GM12878 (cell line): ENCODE measurements around the gene KLF6. TPM values are rescaled to one million over a fixed set of nuclear protein-coding genes. Genes with fewer than 3 reads are reported as not detected.

Source experiments
- ATAC-seq: fragments of 200-7000 bp; cut with Tn5 transposase; 3 replicates; pipeline ENCODE4 v1.9.1; 2020; ENCODE audit warnings: mild to moderate bottlenecking, moderate library complexity
- BruUV-seq: library from RNA; stranded (reverse); fragments of 400-500 nt; replicated peaks from 2 replicates; lab custom pipeline; 2021; lab: Mats Ljungman, UMichigan
- CTCF ChIA-PET: fragments of 300-600 bp; sonication (Branson Sonifier 250); formaldehyde crosslinking; extraction: SDS; loops from one replicate; lab custom pipeline; 2021; ENCODE audit warnings: inconsistent platforms; lab: Yijun Ruan, JAX
- POLR2A ChIA-PET: fragments of 350-600 bp; formaldehyde crosslinking; extraction: SDS; loops from one replicate; lab custom pipeline; 2021; ENCODE audit warnings: inconsistent platforms; lab: Charles Lee
- RAD21 ChIA-PET: fragments of 300-600 bp; sonication (Branson Sonifier 250); formaldehyde crosslinking; loops from one replicate; lab custom pipeline; 2023; ENCODE audit warnings: antibody characterized with exemption; ENCODE audit not compliant: unreplicated experiment; lab: Charles Lee
- SMC1A ChIA-PET: fragments of 300-600 bp; sonication (Branson Sonifier 250); formaldehyde crosslinking; loops from one replicate; lab custom pipeline; 2023; ENCODE audit not compliant: unreplicated experiment, uncharacterized antibody; lab: Charles Lee
- DNase-seq: peaks from one replicate; pipeline ENCODE4 v3.0.0-alpha.2; 2011; ENCODE audit warnings: low read depth, low spot score
- FAIRE-seq: peaks from 3 replicates; lab custom pipeline; 2011; peaks lifted over from hg19 to GRCh38; lab: Jason Lieb, UNC
- H2AFZ ChIP-seq: 2 replicates; pipeline ENCODE4 v1.6.0; 2011; ENCODE audit warnings: low read depth, low read length, control low read depth; ENCODE audit not compliant: control insufficient read depth
- H3K27ac ChIP-seq: 2 replicates; pipeline ENCODE4 v1.5.1; 2011; ENCODE audit warnings: control low read depth; ENCODE audit not compliant: control insufficient read depth, insufficient read depth
- H3K27me3 ChIP-seq, 2 experiments: replicated peaks in 1 of 2; 2 replicates each; pipeline versions ENCODE4 v1.6.0 to v1.6.1; 2011; ENCODE audit warnings: low read length in 1 of 2; ENCODE audit not compliant: control insufficient read depth in 2 of 2, insufficient read depth in 2 of 2
- H3K36me3 ChIP-seq, 2 experiments: 2 replicates each; pipeline ENCODE4 v1.5.1; 2011; ENCODE audit warnings: low read length in 1 of 2; ENCODE audit not compliant: control insufficient read depth in 2 of 2, insufficient read depth in 2 of 2
- H3K4me1 ChIP-seq: 2 replicates; pipeline ENCODE4 v1.6.1; 2011; ENCODE audit warnings: mild to moderate bottlenecking, low read length, moderate library complexity, mixed read lengths; ENCODE audit not compliant: control insufficient read depth, insufficient read depth
- H3K4me2 ChIP-seq: 2 replicates; pipeline ENCODE4 v1.6.0; 2011; ENCODE audit warnings: control low read depth; ENCODE audit not compliant: control insufficient read depth, insufficient read depth
- H3K4me3 ChIP-seq: fragments of 200-600 bp; sonication (generic); 2 replicates; pipeline ENCODE4 v1.5.1; 2016
- H3K79me2 ChIP-seq: 2 replicates; pipeline ENCODE4 v1.6.0; 2011; ENCODE audit warnings: low read length; ENCODE audit not compliant: control insufficient read depth, insufficient read depth
- H3K9ac ChIP-seq: 2 replicates; pipeline ENCODE4 v1.8.0; 2011; ENCODE audit warnings: low read length, control low read depth, mixed read lengths; ENCODE audit not compliant: control insufficient read depth, insufficient read depth
- H3K9me3 ChIP-seq: replicated peaks from 3 replicates; pipeline ENCODE4 v1.5.1; 2011; ENCODE audit warnings: mild to moderate bottlenecking, low read length; ENCODE audit not compliant: control insufficient read depth, insufficient read depth
- H4K20me1 ChIP-seq: 2 replicates; pipeline ENCODE4 v1.6.0; 2011; ENCODE audit not compliant: control insufficient read depth, insufficient read depth
- ASH2L ChIP-seq: fragments of 300-600, 200-600 bp; sonication (generic); IDR thresholded peaks from 2 replicates; pipeline ENCODE4 v1.6.1; 2017; ENCODE audit warnings: low read depth, mild to moderate bottlenecking, borderline replicate concordance
- BHLHE40 ChIP-seq, 2 experiments: fragments of 450-650 bp in 1 of 2; IDR thresholded peaks; 2 replicates each; pipeline ENCODE4 v1.6.1; 2011 to 2017; ENCODE audit warnings: low read depth in 2 of 2, borderline replicate concordance in 1 of 2, improper control_type of control experiment in 1 of 2, low read length in 1 of 2, mild to moderate bottlenecking in 1 of 2
- CBX3 ChIP-seq: fragments of 200-600 bp; sonication (generic); IDR thresholded peaks from 2 replicates; pipeline ENCODE4 v1.6.1; 2016; ENCODE audit warnings: low read depth, borderline replicate concordance
- MTA2 ChIP-seq: fragments of 450-650 bp; IDR thresholded peaks from 2 replicates; pipeline ENCODE4 v1.6.1; 2016; ENCODE audit warnings: low read depth, mild to moderate bottlenecking, moderate library complexity
- NFYA ChIP-seq: IDR thresholded peaks from 2 replicates; pipeline ENCODE4 v1.6.1; 2011; ENCODE audit warnings: low read depth, mild to moderate bottlenecking, low read length, improper control_type of control experiment, borderline replicate concordance
- POLR2AphosphoS2 ChIP-seq: IDR thresholded peaks from 2 replicates; pipeline ENCODE4 v1.6.1; 2011; ENCODE audit warnings: low read depth, mild to moderate bottlenecking, low read length, improper control_type of control experiment, moderate library complexity
- SMARCA5 ChIP-seq: fragments of 450-650 bp; IDR thresholded peaks from 2 replicates; pipeline ENCODE4 v1.6.1; 2017; ENCODE audit warnings: mild to moderate bottlenecking
- SP1 ChIP-seq: IDR thresholded peaks from one replicate; pipeline ENCODE4 v1.6.1; 2011; ENCODE audit warnings: low read depth, low read length
- SPI1 ChIP-seq: IDR thresholded peaks from 2 replicates; pipeline ENCODE4 v1.6.1; 2011; ENCODE audit warnings: low read depth, mild to moderate bottlenecking, low read length, moderate library complexity, borderline replicate concordance; ENCODE audit not compliant: insufficient read depth
- SRF ChIP-seq, 2 experiments: IDR thresholded peaks; 2 replicates each; pipeline ENCODE4 v1.6.1; 2011; ENCODE audit warnings: low read depth in 2 of 2, low read length in 2 of 2, mild to moderate bottlenecking in 1 of 2, moderate library complexity in 1 of 2
- TCF7 ChIP-seq: IDR thresholded peaks from 2 replicates; pipeline ENCODE4 v1.6.1; 2014; ENCODE audit warnings: antibody characterized with exemption, borderline replicate concordance
- ZBTB4 ChIP-seq: fragments of 450-650 bp; formaldehyde crosslinking; IDR thresholded peaks from 2 replicates; pipeline ENCODE4 v1.4.0; 2022; ENCODE audit warnings: mild to moderate bottlenecking, moderate library complexity
- WGBS: methylation state at CpG from one replicate; pipeline ENCODE4 v1.1.6; 2016; ENCODE audit warnings: low lambda C conversion rate; ENCODE audit not compliant: insufficient replicate concordance, insufficient coverage; ENCODE audit errors: missing lambda C conversion rate; 5-methylcytosine and 5-hydroxymethylcytosine counted together
- in situ Hi-C: fragments of 300-500 bp; cut with MboI; formaldehyde crosslinking; loops from 9 replicates; pipeline ENCODE4 v1.14.3; 2018; ENCODE audit warnings: mixed read lengths
- intact Hi-C: fragments of 100-400 bp; cut with micrococcal nuclease; formaldehyde crosslinking; loops from one replicate; pipeline ENCODE4 v1.14.2; 2022; ENCODE audit not compliant: unreplicated experiment
- polyA plus RNA-seq, 11 experiments: library from polyadenylated mRNA; depleted of rRNA in 4 of 11; unstranded in 6 of 11; stranded (reverse) in 5 of 11; fragments of >200 nt; fragmentation: Nextera tagmentation in 4 of 11; fragmentation: Illumina TruSeq in 1 of 11; extraction: Ambion mirVana in 4 of 11; extraction: Trizol in 1 of 11; gene quantifications; 1 replicate in 1 of 11; 2 replicates in 10 of 11; pipeline versions ENCODE4 v1.2.1 to v1.2.3, GENCODE V29; 2011 to 2016; ENCODE audit warnings: inconsistent platforms in 2 of 11, missing spikeins in 2 of 11, low read depth in 1 of 11
- total RNA-seq, 4 experiments: library from RNA; depleted of rRNA in 3 of 4; stranded (reverse); fragments of >200 nt in 3 of 4; fragmentation: Illumina TruSeq in 1 of 4; extraction: Trizol in 1 of 4; gene quantifications; 2 replicates each; pipeline versions ENCODE4 v1.2.1 to v1.2.3, GENCODE V29; 2013 to 2021

KLF6 gene
- total and polyA plus RNA-seq, 10 of the 15 experiments (the other 5 are each of a cell fraction or from before 2014, with no cell fraction given), result 7.4 to 54.1 (median 23.5) TPM

DNA sequence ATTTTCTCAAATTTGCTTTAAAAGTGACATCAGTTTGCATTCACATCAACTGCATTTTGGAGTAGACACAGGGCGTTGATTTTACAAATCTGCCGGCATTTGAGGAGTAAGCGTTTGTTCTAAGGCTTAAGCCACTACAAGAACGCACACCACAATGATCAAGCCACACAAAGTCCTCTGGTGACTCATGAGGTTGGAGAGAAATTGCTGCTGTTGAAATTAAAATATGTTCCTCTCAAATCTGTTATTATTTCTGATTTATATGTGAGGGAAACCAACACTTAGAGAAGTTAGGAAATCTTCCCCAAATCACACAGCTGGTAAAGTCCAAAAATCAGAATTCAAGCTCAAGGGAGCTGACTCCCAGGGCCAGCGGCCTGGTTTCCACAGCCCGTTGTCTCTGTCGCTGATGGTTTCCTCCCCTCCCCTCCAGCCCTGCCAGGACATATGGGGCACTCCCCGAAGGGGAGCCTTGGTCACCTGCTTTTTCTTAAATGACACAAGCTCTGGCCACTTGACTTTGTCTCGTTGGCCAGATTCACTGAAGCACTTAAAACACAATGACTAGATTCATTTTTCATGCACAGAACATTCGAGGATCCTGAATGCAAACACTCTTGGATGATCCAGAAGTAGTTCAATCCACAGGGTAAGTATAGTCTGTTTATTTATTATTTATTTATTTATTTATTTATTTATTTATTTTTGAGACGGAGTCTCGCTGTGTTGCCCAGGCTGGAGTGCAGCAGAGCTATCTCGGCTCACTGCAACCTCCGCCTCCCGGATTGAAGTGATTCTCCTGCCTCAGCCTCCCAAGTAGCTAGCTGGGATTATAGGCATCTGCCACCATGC lies 29.2 kb upstream of the KLF6 start:
- H3K79me2 ChIP-seq, result no peaks in the 10 kb centered on the region
- H3K4me2 ChIP-seq, result no peak overlapping the region
- DNase-seq (no peak), FAIRE-seq (no peak), ATAC-seq (no peak)
- no peak overlapping the region for H2AFZ ChIP-seq
- SMC1A ChIA-PET, result interaction anchor here (0.9 to 16.8 kb wide), 8 partner anchors 9 to 75 kb away, joined by 3 to 280 read pairs (median 3); no protein-coding TSS in a partner anchor
- CTCF ChIA-PET, result interaction anchor here (1.0 kb wide), 2 partner anchors 15 to 32 kb away, joined by 3 read pairs; no protein-coding TSS in a partner anchor
- 90% methylated on average over 15 of the region's 15 CpGs for WGBS
- H3K27me3 ChIP-seq, result no peaks in the 10 kb centered on the region
- RAD21 ChIA-PET, result interaction anchor here (0.9 to 6.3 kb wide), 3 partner anchors 22 to 59 kb away, joined by 3 to 83 read pairs (median 4); partner anchors contain the start of gene KLF6
- no peaks in the 10 kb centered on the region; the same call in 2 of the 3 replicates for H3K9me3 ChIP-seq
- in situ Hi-C loops (no loop called here), intact Hi-C loops (no loop called here)
- POLR2A ChIA-PET, result interaction anchor here (1.3 to 4.6 kb wide), 3 partner anchors 15 to 22 kb away, joined by 3 to 24 read pairs (median 3); no protein-coding TSS in a partner anchor
- H3K9ac ChIP-seq, result no peak overlapping the region
- peaks cover 28% of the 10 kb centered on the region for H3K4me1 ChIP-seq
- TF ChIP-seq TCF7, result no peak
- TF ChIP-seq SPI1, result no peak
- no peak for TF ChIP-seq POLR2AphosphoS2
- TF ChIP-seq ASH2L, result no peak
- TF ChIP-seq SMARCA5, result no peak
- TF ChIP-seq CBX3, result no peak
- no peak for TF ChIP-seq SP1
- TF ChIP-seq BHLHE40 (IDR thresholded peaks at IDR 0.05; ENCODE audit: borderline replicate concordance in 1 of 2, low read depth in 2 of 2, low read length in 1 of 2), result no peak
- TF ChIP-seq ZBTB4 (CRISPR knock-in tag), result no peak
- no peak for TF ChIP-seq MTA2
- TF ChIP-seq NFYA, result no peak
- no peak for TF ChIP-seq SRF (IDR thresholded peaks at IDR 0.05; ENCODE audit: low read depth in 2 of 2, low read length in 2 of 2)
- H3K4me3 ChIP-seq, result no peak overlapping the region
- BruUV-seq, result no TSS peak
- H4K20me1 ChIP-seq, result no peaks in the 10 kb centered on the region
- H3K27ac ChIP-seq, result no peak overlapping the region
- no peaks in the 10 kb centered on the region for H3K36me3 ChIP-seq
